Measurements from ENCODE around the gene RSPO1.

RSPO1 gene

GRCh38 chr1:37656881-37657280 lies 22.2 kb upstream of the RSPO1 start:
- no peak for DNase-seq (ENCODE audit: low read depth in 3 of 3)

GRCh38 chr1:37656026-37656425 lies 21.3 kb upstream of the RSPO1 start:
- DNase-seq (ENCODE audit: low read depth in 3 of 3) = no peak

- no peak for DNase-seq (ENCODE audit: low read depth in 3 of 3)
These were observed 20.6 kb upstream of the RSPO1 start for GRCh38 chr1:37655274-37655673.

GRCh38 chr1:37653906-37654305 lies 19.2 kb upstream of the RSPO1 start:
- no peak for DNase-seq (ENCODE audit: low read depth in 3 of 3)

GRCh38 chr1:37652976-37653375 lies 18.3 kb upstream of the RSPO1 start:
- DNase-seq (ENCODE audit: low read depth in 3 of 3) = no peak

- no peak for DNase-seq (ENCODE audit: low read depth in 3 of 3)
These were observed 17.1 kb upstream of the RSPO1 start for GRCh38 chr1:37651803-37652202.

GRCh38 chr1:37650721-37651120 lies 16.0 kb upstream of the RSPO1 start:
- DNase-seq (ENCODE audit: low read depth in 3 of 3) = no peak

GRCh38 chr1:37650173-37650572 lies 15.5 kb upstream of the RSPO1 start:
- DNase-seq (ENCODE audit: low read depth in 3 of 3) = no peak

GRCh38 chr1:37647281-37647680 lies 12.6 kb upstream of the RSPO1 start:
- no peak for DNase-seq (ENCODE audit: low read depth in 3 of 3)

GRCh38 chr1:37641059-37641458 lies 6.4 kb upstream of the RSPO1 start:
- DNase-seq (ENCODE audit: low read depth in 3 of 3) = no peak

- DNase-seq (ENCODE audit: low read depth in 3 of 3) = no peak
These were observed 1.7 kb upstream of the RSPO1 start for GRCh38 chr1:37636435-37636834.

- no peak for DNase-seq (ENCODE audit: low read depth in 3 of 3)
These were observed 555 bp upstream of the RSPO1 start for GRCh38 chr1:37634992-37635902.

GRCh38 chr1:37633938-37634243 lies 801 bp downstream of the RSPO1 start:
- DNase-seq (ENCODE audit: low read depth in 3 of 3) = no peak

GRCh38 chr1:37633040-37633937 lies 1.4 kb downstream of the RSPO1 start:
- no peak for DNase-seq (ENCODE audit: low read depth in 3 of 3)

GRCh38 chr1:37631036-37631435 lies 3.7 kb downstream of the RSPO1 start:
- DNase-seq (ENCODE audit: low read depth in 3 of 3) = no peak

GRCh38 chr1:37630426-37631028 lies 4.2 kb downstream of the RSPO1 start:
- no peak for DNase-seq (ENCODE audit: low read depth in 3 of 3)

- no peak for DNase-seq (ENCODE audit: low read depth in 3 of 3)
These were observed 4.8 kb downstream of the RSPO1 start for GRCh38 chr1:37629726-37630425.

- no peak for DNase-seq (ENCODE audit: low read depth in 3 of 3)
These were observed 5.7 kb downstream of the RSPO1 start for GRCh38 chr1:37629008-37629407.

GRCh38 chr1:37628026-37628556 lies 6.6 kb downstream of the RSPO1 start:
- DNase-seq (ENCODE audit: low read depth in 3 of 3) = no peak

- DNase-seq (ENCODE audit: low read depth in 3 of 3) = no peak
These were observed 12.6 kb downstream of the RSPO1 start for GRCh38 chr1:37622131-37622530.

- DNase-seq (ENCODE audit: low read depth in 3 of 3) = no peak
These were observed 13.3 kb downstream of the RSPO1 start for GRCh38 chr1:37621326-37621870.
